SKM-1 (cell line): ENCODE data around the gene OR13J1.

ENCODE experiments used
- DNase-seq: peaks from one replicate; lab custom pipeline; 2025; ENCODE audit not compliant: unreplicated experiment; lab: John Stamatoyannopoulos, UW

OR13J1 gene

DNA sequence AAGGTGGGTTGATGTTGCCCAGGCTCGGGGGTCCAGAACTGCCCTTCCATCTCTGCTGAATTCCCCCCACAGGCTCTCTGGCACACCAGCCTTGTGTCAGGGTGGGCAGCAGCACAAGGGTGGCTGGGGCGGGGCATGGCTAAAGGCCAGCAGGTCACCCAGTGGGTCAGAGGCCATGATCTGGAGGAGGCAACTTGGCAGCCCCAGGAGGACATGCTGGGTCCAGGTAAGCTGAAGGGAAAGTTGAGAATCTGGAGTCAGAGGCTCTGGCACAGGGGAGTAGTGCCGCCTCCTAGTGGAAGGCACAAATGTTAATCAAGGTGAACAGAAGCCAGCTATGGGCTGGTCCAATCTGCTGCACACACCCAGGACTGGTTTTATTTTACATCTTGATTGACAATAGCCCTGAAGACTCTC, 35.0 kb downstream of the OR13J1 start:
- DNase-seq, result peak; percentile 14

- DNase-seq, result no peak
Measured at GRCh38 chr9:35834260-35835215, 35.7 kb downstream of the OR13J1 start.

DNA sequence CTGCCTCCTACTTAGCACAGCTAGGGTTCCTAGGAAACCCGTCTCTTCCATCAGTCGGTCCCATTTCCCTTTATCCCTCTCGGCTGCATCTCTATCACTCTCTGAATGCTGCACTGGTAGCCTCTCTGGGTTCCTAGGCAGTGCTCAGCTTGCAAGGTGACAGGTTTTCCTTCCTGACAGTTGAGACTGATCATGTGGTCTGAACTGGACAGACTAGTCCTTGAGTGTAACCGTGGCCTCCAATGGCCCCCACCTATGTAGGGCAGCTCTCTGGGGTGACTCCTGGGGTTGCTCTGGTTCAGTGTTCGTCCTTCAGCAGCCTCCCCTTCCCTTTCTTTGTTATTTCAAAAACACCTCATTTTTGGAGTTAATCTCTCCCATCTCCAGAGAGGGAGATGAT, 37.4 kb downstream of the OR13J1 start:
- DNase-seq, result no peak

DNA sequence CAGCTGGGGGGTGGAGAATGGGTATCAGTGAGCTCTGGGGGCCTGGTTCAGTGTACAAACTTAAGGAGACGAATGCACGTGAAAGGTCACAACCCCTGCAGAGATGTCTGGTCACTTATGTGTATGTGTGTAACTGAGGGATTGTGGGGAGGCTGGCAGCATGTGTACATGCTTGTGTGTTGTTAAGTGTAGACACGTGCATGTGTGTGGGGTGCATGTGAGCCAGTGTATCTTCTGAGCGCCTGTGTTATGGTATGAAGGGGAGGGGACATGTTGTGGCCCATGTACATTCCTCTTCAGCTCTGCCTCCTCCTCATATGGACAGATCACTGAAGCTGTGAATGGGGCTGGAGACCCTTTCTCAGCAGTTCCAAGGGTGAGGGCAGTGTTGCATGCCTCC, 39.2 kb downstream of the OR13J1 start:
- DNase-seq, result no peak

DNA sequence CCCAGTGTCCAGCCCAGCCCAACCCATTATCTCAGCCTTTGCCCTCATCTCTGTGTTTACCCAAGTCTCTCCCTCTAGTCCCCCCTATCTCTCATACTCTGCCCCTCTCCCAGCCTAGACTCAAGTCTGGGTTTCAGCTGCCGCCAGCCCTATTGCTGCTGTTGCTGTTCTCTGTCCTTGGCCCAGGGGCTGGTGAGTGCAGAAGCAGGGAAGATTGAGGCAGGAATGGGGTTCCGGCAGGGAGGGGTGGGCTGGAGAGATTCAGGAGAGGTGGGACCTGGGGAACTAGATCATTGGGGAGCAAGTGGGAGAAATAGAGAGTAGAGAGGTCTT, 40.5 kb downstream of the OR13J1 start:
- DNase-seq, result no peak

- peak; percentile 68 for DNase-seq
Measured at GRCh38 chr9:35829084-35829763, 41.0 kb downstream of the OR13J1 start, which contains the start of gene TMEM8B. Gene TMEM8B (plus strand): TSS chr9:35829228. CDS start chr9:35829448, 220 bp downstream.

DNA sequence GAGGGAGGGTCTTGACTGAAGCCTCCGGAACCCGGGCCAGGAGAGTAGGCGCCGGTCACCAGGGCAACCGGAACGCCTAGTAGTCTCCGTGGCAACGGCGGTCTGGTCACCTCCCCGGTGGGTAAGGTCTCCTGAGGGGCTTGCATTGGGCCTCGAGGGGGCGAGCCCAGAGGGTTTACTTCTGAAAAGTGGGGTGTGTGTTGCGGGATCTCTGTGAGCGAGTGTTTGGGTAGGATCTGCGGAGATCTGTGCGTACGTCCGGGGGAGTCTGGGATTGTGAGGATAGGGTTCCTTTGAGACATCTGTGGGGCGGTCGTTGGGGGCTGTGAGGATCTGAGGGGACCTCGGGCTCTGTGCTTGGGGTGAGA, 41.5 kb downstream of the OR13J1 start, which contains the start of gene FAM221B:
Gene FAM221B (minus strand): TSS at position 17 of the 368 bp plus-strand sequence. CDS start 2,571 bp downstream, outside the sequence.
- DNase-seq, result no peak

GRCh38 chr9:35827486-35827885, 42.7 kb downstream of the OR13J1 start:
- DNase-seq, result no peak

DNA sequence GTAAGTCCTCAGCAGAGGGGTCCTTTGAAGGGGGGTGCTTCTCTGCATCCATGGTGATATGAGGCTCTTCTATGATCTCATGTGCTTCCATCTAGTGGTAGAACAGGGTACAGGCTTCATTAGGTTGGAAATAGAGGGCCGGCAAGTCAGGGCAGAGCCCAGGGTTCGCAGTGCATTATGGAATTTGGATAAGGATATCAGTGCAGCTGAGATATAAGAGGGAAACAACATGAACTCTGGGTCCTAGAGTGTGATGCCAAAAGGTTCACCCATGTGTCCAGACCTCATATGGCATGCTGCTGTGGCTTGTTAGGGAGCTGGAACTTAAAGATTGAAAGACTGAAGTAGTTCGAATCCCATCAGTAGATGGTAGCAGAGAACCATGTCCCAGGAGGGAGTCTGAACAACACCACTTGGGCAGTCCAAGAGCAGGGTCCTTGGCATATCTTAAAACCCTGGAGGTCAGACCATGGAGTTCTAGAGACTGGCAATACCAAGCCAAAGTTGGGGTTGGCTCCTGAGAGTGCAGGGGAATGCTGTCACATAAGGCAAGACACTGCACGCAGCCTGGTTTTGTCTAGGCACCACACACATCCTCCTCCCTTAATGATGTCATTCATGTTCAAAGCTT, 44.0 kb downstream of the OR13J1 start:
- DNase-seq, result peak; percentile 54

- no peak for DNase-seq
Measured at GRCh38 chr9:35822926-35823325, 47.3 kb downstream of the OR13J1 start.

DNA sequence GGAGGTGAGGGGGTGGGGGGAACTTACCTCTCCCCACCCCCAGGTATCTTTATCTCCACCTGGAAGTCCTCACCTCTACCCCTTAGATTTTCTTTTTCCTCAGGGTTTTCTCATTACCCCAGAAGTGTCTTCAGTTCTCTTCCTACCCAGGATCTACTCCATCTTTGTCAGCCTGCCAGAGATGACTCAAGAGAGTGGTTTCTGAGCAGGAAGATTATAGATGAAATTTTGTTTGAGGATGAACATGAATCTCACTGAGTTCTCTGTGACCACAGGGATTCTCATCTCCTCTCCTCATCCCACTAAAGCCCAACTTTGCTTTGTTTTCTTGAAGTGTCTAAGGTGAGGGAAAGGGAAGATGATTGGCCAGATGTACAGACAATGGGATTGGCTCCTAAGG, 50.1 kb downstream of the OR13J1 start:
- DNase-seq, result no peak
